ENCODE measurements around the gene NACC2. TPM values are rescaled to one million over a fixed set of nuclear protein-coding genes. Genes with fewer than 3 reads are reported as not detected.

NACC2 gene
- total RNA-seq, 1 experiment from 2014 or later: 24.8 TPM

- intact Hi-C loops (cut with micrococcal nuclease; ENCODE audit: unreplicated experiment): loop anchor here (10.0 kb wide), 1 partner anchor 95 kb away; the partner anchor contains the start of gene UBAC1
- H3K4me3 Mint-ChIP-seq (ENCODE audit: low read depth, unreplicated experiment): no peak overlapping the region
- no peak for DNase-seq
- no TSS peak for BruUV-seq (replicated peaks)
- no peaks in the 10 kb centered on the region for H3K36me3 Mint-ChIP-seq (ENCODE audit: insufficient read depth, unreplicated experiment)
- no peak for TF ChIP-seq CTCF (IDR thresholded peaks at IDR 0.05; ENCODE audit: unreplicated experiment)
- CTCF ChIA-PET: no interaction called here
- no peaks in the 10 kb centered on the region for H3K9me3 Mint-ChIP-seq (ENCODE audit: low read depth, unreplicated experiment)
- no peaks in the 10 kb centered on the region for H3K27me3 Mint-ChIP-seq (ENCODE audit: unreplicated experiment)
- H3K27ac Mint-ChIP-seq (ENCODE audit: unreplicated experiment): no peak overlapping the region
- peaks cover 8% of the 10 kb centered on the region for H3K4me1 Mint-ChIP-seq (ENCODE audit: low read depth, unreplicated experiment)
These were observed 35.0 kb downstream of the NACC2 start for GRCh38 chr9:136059851-136060670.

GRCh38 chr9:136059321-136059791, 35.7 kb downstream of the NACC2 start:
- Mint-ChIP-seq H3K4me1 (ENCODE audit: low read depth, unreplicated experiment) (peaks cover 15% of the 10 kb centered on the region), H3K36me3 (ENCODE audit: insufficient read depth, unreplicated experiment) (peaks cover under 1% of the 10 kb centered on the region), H3K9me3 (ENCODE audit: low read depth, unreplicated experiment) (no peaks in the 10 kb centered on the region), H3K27me3 (ENCODE audit: unreplicated experiment) (no peaks in the 10 kb centered on the region), H3K27ac (ENCODE audit: unreplicated experiment) (no peak overlapping the region), H3K4me3 (ENCODE audit: low read depth, unreplicated experiment) (no peak overlapping the region)
- CTCF ChIA-PET: no interaction called here
- intact Hi-C loops (cut with micrococcal nuclease; ENCODE audit: unreplicated experiment): loop anchor here (10.0 kb wide), 1 partner anchor 95 kb away; the partner anchor contains the start of gene UBAC1
- no peak for TF ChIP-seq CTCF (IDR thresholded peaks at IDR 0.05; ENCODE audit: unreplicated experiment)
- BruUV-seq (replicated peaks): no TSS peak
- DNase-seq: no peak

GRCh38 chr9:136058801-136059302, 36.2 kb downstream of the NACC2 start:
- H3K36me3 Mint-ChIP-seq (ENCODE audit: insufficient read depth, unreplicated experiment): peaks cover 4% of the 10 kb centered on the region

GRCh38 chr9:136058084-136058483, 37.0 kb downstream of the NACC2 start:
- H3K27me3 Mint-ChIP-seq (ENCODE audit: unreplicated experiment): no peaks in the 10 kb centered on the region
- no peak for TF ChIP-seq CTCF (IDR thresholded peaks at IDR 0.05; ENCODE audit: unreplicated experiment)
- H3K36me3 Mint-ChIP-seq (ENCODE audit: insufficient read depth, unreplicated experiment): peaks cover 4% of the 10 kb centered on the region
- no peak for DNase-seq
- H3K4me1 Mint-ChIP-seq (ENCODE audit: low read depth, unreplicated experiment): peaks cover 17% of the 10 kb centered on the region
- BruUV-seq (replicated peaks): no TSS peak
- no peak overlapping the region for H3K27ac Mint-ChIP-seq (ENCODE audit: unreplicated experiment)
- no peak overlapping the region for H3K4me3 Mint-ChIP-seq (ENCODE audit: low read depth, unreplicated experiment)
- CTCF ChIA-PET: no interaction called here
- intact Hi-C loops (cut with micrococcal nuclease; ENCODE audit: unreplicated experiment): loop anchor here (10.0 kb wide), 1 partner anchor 93 kb away; the partner anchor contains the start of gene UBAC1
- no peaks in the 10 kb centered on the region for H3K9me3 Mint-ChIP-seq (ENCODE audit: low read depth, unreplicated experiment)

More at GRCh38 chr9:136058801-136059302, 36.2 kb downstream of the NACC2 start:
- Mint-ChIP-seq H3K9me3 (ENCODE audit: low read depth, unreplicated experiment) (no peaks in the 10 kb centered on the region), H3K27ac (ENCODE audit: unreplicated experiment) (no peak overlapping the region), H3K4me1 (ENCODE audit: low read depth, unreplicated experiment) (peaks cover 17% of the 10 kb centered on the region), H3K4me3 (ENCODE audit: low read depth, unreplicated experiment) (no peak overlapping the region), H3K27me3 (ENCODE audit: unreplicated experiment) (no peaks in the 10 kb centered on the region)
- intact Hi-C loops (cut with micrococcal nuclease; ENCODE audit: unreplicated experiment): loop anchor here (10.0 kb wide), 1 partner anchor 94 kb away; the partner anchor contains the start of gene UBAC1
- no peak for DNase-seq
- CTCF ChIA-PET: no interaction called here
- no TSS peak for BruUV-seq (replicated peaks)
- TF ChIP-seq CTCF (IDR thresholded peaks at IDR 0.05; ENCODE audit: unreplicated experiment): no peak

Measured in Calu3 (cell line).